ENCODE results near the gene TAOK1. TPM values are rescaled to one million over a fixed set of nuclear protein-coding genes. Genes with fewer than 3 reads are reported as not detected.

Gene TAOK1
- total and polyA plus RNA-seq, 10 of the 15 experiments (the other 5 are each of a cell fraction or from before 2014, with no cell fraction given), result 2.0 to 27.1 (median 11.8) TPM

GRCh38 chr17:29579866-29580771 is 190.0 kb downstream of the TAOK1 start (continued):
- no peak for TF ChIP-seq TAF1 (IDR thresholded peaks at IDR 0.05; ENCODE audit: borderline replicate concordance, low read depth, low read length)
- no peak for TF ChIP-seq KAT2A (conservative IDR thresholded peaks at IDR 0.05; ENCODE audit: control insufficient read depth, low read depth, low read length)
- TF ChIP-seq BACH1 (IDR thresholded peaks at IDR 0.05; ENCODE audit: borderline replicate concordance), result peak; percentile 41; the same call in 1 of the 2 replicates
- no peak for TF ChIP-seq MEF2B (IDR thresholded peaks at IDR 0.05; ENCODE audit: partially characterized antibody, poor library complexity, severe bottlenecking)
- TF ChIP-seq ZBED1 (IDR thresholded peaks at IDR 0.05; ENCODE audit: borderline replicate concordance), result no peak
- peak; percentile 38; the same call in 1 of the 2 replicates for TF ChIP-seq MLLT1 (IDR thresholded peaks at IDR 0.05)
- TF ChIP-seq FOS (IDR thresholded peaks at IDR 0.05; ENCODE audit: borderline replicate concordance, extremely low read depth, insufficient read length), result no peak
- TF ChIP-seq RCOR1 (conservative IDR thresholded peaks at IDR 0.05; ENCODE audit: low read depth, low read length), result no peak
- no peak for TF ChIP-seq PAX5 (IDR thresholded peaks at IDR 0.05; ENCODE audit: borderline replicate concordance, low read depth, low read length)
- TF ChIP-seq PML (IDR thresholded peaks at IDR 0.05; ENCODE audit: low read length), result no peak
- peak; percentile 96 for TF ChIP-seq PKNOX1 (IDR thresholded peaks at IDR 0.05)
- no peak; the same call in 1 of the 2 replicates for TF ChIP-seq RUNX3 (IDR thresholded peaks at IDR 0.05; ENCODE audit: low read length)
- TF ChIP-seq MTA3 (IDR thresholded peaks at IDR 0.05; ENCODE audit: borderline replicate concordance, low read length), result no peak
- no peak for TF ChIP-seq SRF (IDR thresholded peaks at IDR 0.05; ENCODE audit: low read depth in 2 of 2, low read length in 2 of 2)
- TF ChIP-seq CTCF (IDR thresholded peaks at IDR 0.05 in 2 of 3, conservative IDR thresholded peaks at IDR 0.05 in 1 of 3; ENCODE audit: control insufficient read depth in 2 of 3, extremely low read depth in 1 of 3, insufficient read depth in 1 of 3, low read depth in 3 of 3, low read length in 3 of 3), result peak; percentile 82 to 93 (median 89)
- TF ChIP-seq RAD21 (IDR thresholded peaks at IDR 0.05; ENCODE audit: insufficient read depth, low read depth, low read length), result peak; percentile 87
- no peak; the same call in 1 of the 2 replicates for TF ChIP-seq GATAD2B (conservative IDR thresholded peaks at IDR 0.05; ENCODE audit: low read depth)
- no peak for TF ChIP-seq MYC (IDR thresholded peaks at IDR 0.05; ENCODE audit: insufficient read depth, insufficient read length, insufficient replicate concordance, low read length, severe bottlenecking)
- TF ChIP-seq YY1 (IDR thresholded peaks at IDR 0.05; ENCODE audit: low read depth, low read length), result peak; percentile 72; the same call in 1 of the 2 replicates
- TF ChIP-seq SP1 (IDR thresholded peaks at IDR 0.05; ENCODE audit: low read depth, low read length), result peak; percentile 17
- no peak for TF ChIP-seq POLR2AphosphoS5 (IDR thresholded peaks at IDR 0.05; ENCODE audit: low read length)
- peak; percentile 81 for TF ChIP-seq RB1 (IDR thresholded peaks at IDR 0.05; ENCODE audit: borderline replicate concordance)
- no peak for TF ChIP-seq CBFB (IDR thresholded peaks at IDR 0.05; ENCODE audit: low read depth)
- no peak for TF ChIP-seq EP300 (IDR thresholded peaks at IDR 0.05; ENCODE audit: borderline replicate concordance in 1 of 2, control insufficient read depth in 1 of 2, low read depth in 2 of 2, low read length in 2 of 2)
- no peak for TF ChIP-seq POLR2A (IDR thresholded peaks at IDR 0.05; ENCODE audit: low read depth, low read length)
- 0 out of 2 replicates have a peak, but pooled peaks have one; percentile 52 for TF ChIP-seq ATF7 (IDR thresholded peaks at IDR 0.05; ENCODE audit: low read depth)
- TF ChIP-seq GABPA (IDR thresholded peaks at IDR 0.05; ENCODE audit: low read depth), result no peak
- no peak for TF ChIP-seq KDM1A (IDR thresholded peaks at IDR 0.05; ENCODE audit: borderline replicate concordance)

All from GM12878 (cell line).